ENCODE data around the gene LYPD8.

- TF ChIP-seq, protein P1, sequence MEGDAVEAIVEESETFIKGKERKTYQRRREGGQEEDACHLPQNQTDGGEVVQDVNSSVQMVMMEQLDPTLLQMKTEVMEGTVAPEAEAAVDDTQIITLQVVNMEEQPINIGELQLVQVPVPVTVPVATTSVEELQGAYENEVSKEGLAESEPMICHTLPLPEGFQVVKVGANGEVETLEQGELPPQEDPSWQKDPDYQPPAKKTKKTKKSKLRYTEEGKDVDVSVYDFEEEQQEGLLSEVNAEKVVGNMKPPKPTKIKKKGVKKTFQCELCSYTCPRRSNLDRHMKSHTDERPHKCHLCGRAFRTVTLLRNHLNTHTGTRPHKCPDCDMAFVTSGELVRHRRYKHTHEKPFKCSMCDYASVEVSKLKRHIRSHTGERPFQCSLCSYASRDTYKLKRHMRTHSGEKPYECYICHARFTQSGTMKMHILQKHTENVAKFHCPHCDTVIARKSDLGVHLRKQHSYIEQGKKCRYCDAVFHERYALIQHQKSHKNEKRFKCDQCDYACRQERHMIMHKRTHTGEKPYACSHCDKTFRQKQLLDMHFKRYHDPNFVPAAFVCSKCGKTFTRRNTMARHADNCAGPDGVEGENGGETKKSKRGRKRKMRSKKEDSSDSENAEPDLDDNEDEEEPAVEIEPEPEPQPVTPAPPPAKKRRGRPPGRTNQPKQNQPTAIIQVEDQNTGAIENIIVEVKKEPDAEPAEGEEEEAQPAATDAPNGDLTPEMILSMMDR (IDR thresholded peaks at IDR 0.05) = no peak
- TF ChIP-seq POLR2AphosphoS5 (IDR thresholded peaks at IDR 0.05) = no peak
- no peak for TF ChIP-seq POLR2A (IDR thresholded peaks at IDR 0.05)
- no peak for TF ChIP-seq EP300 (IDR thresholded peaks at IDR 0.05)
Measured at GRCh38 chr1:248775441-248775840, 19.9 kb upstream of the LYPD8 start.
